ENCODE measurements around the gene BLOC1S4. TPM values are rescaled to one million over a fixed set of nuclear protein-coding genes. Genes with fewer than 3 reads are reported as not detected.

BLOC1S4 gene
- total RNA-seq, 1 donor from 2014 or later: 15.5 TPM

- Mint-ChIP-seq H3K4me1 (ENCODE audit: low read depth) (peaks cover 33% of the 10 kb centered on the region), H3K4me3 (ENCODE audit: unreplicated experiment) (no peak overlapping the region), H3K27me3 (ENCODE audit: low read depth) (no peaks in the 10 kb centered on the region), H3K27ac (ENCODE audit: unreplicated experiment) (no peak overlapping the region), H3K36me3 (ENCODE audit: low read depth) (no peaks in the 10 kb centered on the region), H3K9me3 (ENCODE audit: low read depth) (no peaks in the 10 kb centered on the region)
- no peak for TF ChIP-seq CTCF (IDR thresholded peaks at IDR 0.05)
- DNase-seq (ENCODE audit: low spot score): no peak
Observed at GRCh38 chr4:6765703-6766102, 49.7 kb downstream of the BLOC1S4 start.

Other genes starting within 250 kb of the BLOC1S4 start
- gene PPP2R2C, start 243.6 kb upstream of the BLOC1S4 start, total RNA-seq: 0.10 to 0.94 TPM (median 0.13 TPM) in 3 replicates
- 36.7 to 46.4 TPM (median 44.1 TPM) in 3 replicates for gene MAN2B2, start 141.0 kb upstream of the BLOC1S4 start, total RNA-seq
- gene MRFAP1, start 75.5 kb upstream of the BLOC1S4 start, total RNA-seq: 247 to 293 TPM (median 250 TPM) in 3 replicates
- 0.95 to 1.1 TPM in 2 of 3 replicates, not detected in the other for gene S100P, start 22.3 kb upstream of the BLOC1S4 start, total RNA-seq
- 44.7 to 52.9 TPM (median 46.5 TPM) in 3 replicates for gene MRFAP1L1, start 6.3 kb upstream of the BLOC1S4 start, total RNA-seq
- gene KIAA0232, start 66.6 kb downstream of the BLOC1S4 start, total RNA-seq: 24.7 to 27.4 TPM (median 26.2 TPM) in 3 replicates
- gene TBC1D14, start 193.7 kb downstream of the BLOC1S4 start, total RNA-seq: 24.2 to 29.1 TPM (median 25.2 TPM) in 3 replicates

Data from chondrocyte (in vitro differentiated cells).